GM21367 (cell line): ENCODE measurements around the gene RPL41.
"Not testable (repeated sequence)": the region's sequence is repeated elsewhere in the genome, so short reads cannot be mapped to it uniquely, and the experiment has no call there.

Source experiments
- ATAC-seq: cut with Tn5 transposase; IDR thresholded peaks from one replicate; pipeline ENCODE4 v1.9.1; 2021; ENCODE audit not compliant: unreplicated experiment

Gene RPL41

GRCh38 chr12:56153678-56154065 is 37.2 kb downstream of the RPL41 start:
- no peak for ATAC-seq

DNA sequence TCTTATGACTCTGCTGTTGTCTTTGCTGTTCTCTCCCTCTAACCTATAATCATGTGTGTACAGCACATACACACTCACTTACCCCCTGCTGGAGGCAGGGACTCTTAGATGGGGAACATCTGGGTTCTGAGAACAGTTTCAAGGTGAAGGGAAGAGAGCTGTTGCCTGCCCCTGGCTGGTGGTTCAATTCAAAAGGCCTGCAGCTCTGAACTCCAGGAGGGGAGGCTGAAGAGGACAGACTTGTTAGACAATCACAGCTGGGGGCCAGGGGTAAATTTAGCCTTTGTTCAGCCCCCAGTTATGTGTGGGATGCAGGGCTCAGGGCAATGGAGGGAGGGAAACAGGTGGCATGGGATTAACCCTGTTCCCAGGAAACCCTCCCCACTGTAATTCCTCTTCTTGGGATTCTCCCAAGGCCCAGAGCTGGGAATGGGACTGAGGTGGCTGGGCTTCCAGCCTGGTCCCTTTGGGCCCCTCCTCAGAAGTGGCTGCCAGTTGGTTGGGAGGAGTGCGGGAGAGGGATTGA is 37.9 kb downstream of the RPL41 start:
- ATAC-seq, result no peak

- no peak for ATAC-seq
These were observed 38.4 kb downstream of the RPL41 start for GRCh38 chr12:56154818-56155217.

- ATAC-seq, result no peak
These were observed 38.9 kb downstream of the RPL41 start for GRCh38 chr12:56155256-56155845.

- not testable (repeated sequence) for ATAC-seq
These were observed 40.2 kb downstream of the RPL41 start for GRCh38 chr12:56156464-56157200.

DNA sequence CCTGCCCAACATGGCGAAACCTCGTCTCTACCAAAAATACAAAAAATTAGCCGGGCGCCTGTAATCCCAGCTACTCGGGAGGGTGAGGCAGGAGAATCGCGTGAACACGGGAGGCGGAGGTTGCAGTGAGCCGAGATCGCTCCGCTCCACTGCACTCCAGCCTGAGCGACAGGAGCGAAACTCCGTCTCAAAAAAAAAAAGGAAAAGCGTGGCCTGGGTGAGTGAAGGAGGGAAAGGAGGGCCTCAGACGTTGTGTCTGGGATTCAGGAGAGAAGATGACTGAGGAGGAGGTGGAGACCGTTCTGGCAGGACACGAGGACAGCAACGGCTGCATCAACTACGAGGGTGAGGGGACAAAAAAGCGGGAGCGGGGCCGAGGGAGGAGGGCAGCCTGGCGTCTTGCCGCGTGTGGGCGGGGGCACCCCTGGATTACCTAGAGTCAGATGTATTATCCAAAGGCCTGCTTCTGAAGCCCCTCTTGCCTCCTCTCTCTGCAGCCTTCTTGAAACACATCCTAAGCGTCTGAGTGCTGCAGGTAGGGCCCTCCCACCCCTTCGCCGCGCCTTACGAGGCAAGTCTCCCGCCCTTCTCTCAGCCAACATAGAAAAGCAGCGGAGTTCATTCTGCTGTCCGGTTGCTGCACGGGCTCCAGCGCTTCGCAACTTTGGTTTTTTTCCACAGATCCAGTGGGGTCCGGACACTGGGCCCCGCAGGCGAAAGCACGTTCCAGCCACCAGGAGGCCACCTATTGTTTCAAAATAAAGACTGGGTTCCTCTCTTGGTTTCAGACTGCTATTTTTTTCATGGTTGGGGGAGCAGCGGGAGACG is 41.0 kb downstream of the RPL41 start:
- peak; percentile 23 for ATAC-seq

DNA sequence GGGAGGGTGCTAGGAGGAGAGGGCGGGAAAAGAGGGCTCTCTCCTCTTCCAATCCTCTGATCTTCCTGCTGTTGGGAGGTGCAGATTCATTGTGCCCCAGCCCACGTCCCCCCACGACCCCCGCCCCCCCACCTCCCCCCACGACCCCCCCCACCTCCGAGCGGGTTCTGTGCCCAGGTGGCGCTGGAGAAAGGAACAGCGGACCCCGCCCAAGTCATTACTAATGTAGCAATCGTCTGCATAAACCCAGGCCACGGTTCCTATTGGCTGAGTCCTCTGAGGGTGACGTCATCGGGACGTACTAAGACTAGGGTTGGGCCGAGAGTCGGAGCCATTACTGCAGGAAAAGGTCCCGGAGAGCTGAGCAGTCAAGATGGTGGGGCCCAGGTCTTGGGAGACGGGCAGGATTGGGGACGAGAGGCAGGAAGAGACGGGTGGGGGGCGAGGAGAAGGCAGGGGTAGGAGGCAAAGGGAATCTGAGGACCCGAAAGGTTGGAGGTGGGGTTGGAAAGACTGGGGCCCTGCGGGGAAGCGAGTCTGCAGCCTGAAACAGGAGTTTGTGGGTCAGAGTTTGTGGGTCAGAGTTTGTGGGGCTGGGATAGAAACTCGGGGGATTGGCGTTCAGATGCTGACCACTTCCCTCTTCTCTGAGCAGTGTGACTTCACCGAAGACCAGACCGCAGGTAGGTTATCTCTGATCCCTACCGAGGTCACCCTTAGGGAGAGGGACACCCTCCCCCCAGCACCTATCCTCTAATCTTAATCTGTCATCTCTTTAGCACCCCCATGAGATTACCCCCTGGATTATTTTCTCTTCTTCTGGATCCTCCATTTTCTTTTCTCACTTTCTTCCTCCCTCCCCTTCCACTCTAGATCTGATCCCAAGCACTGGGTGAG is 41.8 kb downstream of the RPL41 start, which contains the start of gene MYL6:
TSS of gene MYL6 (plus strand) at position 331 of the 897 bp plus-strand sequence. CDS start at position 374, 43 bp downstream.
- ATAC-seq, result peak; percentile 80

DNA sequence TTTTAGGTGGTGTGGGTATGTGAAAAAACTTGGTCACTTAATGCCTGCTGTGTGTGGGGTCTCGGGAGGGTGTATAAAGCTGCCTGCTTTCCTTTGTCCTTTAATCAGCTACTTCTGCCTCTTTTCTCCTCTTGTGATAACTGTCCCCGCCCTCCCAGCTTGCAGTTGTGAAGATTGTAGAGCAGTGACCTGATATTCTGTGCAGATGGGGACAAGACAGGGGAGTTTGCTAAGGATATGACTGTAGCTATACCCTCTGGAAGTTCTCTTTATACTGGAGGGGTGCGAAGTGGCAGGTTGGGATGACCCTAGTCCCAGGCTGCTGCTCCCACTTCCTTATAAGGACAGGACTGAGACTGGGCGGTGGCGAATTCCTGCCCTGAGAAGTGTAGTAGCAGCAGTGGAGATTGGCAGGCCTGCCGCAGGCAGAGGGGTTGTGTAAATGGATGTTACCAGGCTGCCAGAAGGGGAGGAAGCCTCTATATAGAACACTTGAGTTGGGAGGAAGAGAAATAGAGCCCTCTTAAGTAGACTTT is 42.6 kb downstream of the RPL41 start:
- ATAC-seq, result no peak

DNA sequence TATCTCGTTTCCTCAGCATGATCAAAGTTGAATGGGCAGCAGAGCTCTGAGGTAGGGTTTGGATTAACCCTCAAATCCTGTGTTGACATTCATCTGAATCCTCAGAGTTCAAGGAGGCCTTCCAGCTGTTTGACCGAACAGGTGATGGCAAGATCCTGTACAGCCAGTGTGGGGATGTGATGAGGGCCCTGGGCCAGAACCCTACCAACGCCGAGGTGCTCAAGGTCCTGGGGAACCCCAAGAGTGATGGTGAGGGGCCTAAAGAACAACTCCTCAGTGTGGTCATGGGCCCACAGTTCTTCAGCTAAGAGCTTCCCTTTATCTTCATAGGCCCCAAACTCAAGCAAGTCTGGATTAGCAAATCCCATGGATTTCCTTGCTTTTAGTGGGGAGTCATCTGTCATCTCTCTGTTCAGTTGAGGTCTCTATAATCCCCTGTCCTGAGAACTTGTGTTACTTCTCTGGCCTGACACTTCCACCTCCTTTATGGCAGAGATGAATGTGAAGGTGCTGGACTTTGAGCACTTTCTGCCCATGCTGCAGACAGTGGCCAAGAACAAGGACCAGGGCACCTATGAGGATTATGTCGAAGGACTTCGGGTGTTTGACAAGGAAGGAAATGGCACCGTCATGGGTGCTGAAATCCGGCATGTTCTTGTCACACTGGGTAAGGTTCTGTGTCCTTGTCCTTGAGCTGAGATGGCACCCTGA is 43.2 kb downstream of the RPL41 start:
- no peak for ATAC-seq

DNA sequence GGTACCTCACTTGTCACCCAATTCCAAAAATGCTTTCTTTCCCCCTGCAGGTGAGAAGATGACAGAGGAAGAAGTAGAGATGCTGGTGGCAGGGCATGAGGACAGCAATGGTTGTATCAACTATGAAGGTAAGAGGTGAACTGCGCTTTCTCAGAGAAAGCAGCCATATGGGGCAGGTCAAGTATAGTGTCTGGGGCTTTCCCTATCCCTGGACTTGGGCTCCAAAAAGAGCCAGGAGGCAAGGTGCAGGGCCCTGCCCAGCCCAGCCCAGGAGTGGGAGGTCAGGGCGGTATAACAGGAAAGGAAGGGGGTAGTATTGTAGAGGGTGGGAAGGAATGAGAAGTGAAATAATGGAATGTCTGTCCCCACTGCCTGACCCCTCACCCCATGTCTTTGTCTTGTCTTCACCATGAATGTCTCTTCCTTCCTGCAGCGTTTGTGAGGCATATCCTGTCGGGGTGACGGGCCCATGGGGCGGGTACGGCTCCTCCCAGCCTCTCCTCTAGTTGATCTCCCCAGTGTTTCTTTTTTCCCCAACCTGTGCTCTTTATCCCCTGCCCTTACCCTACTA is 43.8 kb downstream of the RPL41 start:
- no peak for ATAC-seq

GRCh38 chr12:56160894-56161689 is 44.7 kb downstream of the RPL41 start:
- no peak for ATAC-seq

GRCh38 chr12:56161690-56162351 is 45.4 kb downstream of the RPL41 start:
- ATAC-seq, result no peak

GRCh38 chr12:56162468-56163290 is 46.2 kb downstream of the RPL41 start:
- ATAC-seq, result no peak

GRCh38 chr12:56163533-56164344 is 47.3 kb downstream of the RPL41 start:
- ATAC-seq, result no peak

DNA sequence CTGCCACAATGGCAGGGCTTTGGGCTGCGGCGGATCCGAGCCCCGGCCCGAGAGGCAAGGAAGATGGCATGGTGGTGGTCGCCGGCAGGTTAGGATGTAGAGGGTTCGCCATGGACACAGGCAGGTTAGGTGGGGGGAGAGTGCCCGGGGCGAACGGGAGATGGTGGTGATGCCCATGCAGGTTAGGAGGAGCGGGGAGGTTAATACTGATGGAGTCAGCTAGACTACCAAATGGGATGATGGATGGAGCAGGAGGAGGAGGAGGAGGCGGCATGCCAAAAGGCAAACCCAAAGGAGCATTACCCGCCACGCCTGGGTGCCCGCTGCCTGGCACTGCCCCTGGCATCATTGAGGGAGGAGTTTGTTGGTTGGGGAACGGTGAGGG is 47.9 kb downstream of the RPL41 start:
- no peak for ATAC-seq

GRCh38 chr12:56165369-56165768 is 48.9 kb downstream of the RPL41 start:
- no peak for ATAC-seq
